ENCODE measurements around the gene AMOTL1. TPM values are rescaled to one million over a fixed set of nuclear protein-coding genes. Genes with fewer than 3 reads are reported as not detected.
"Not testable (repeated sequence)": the region's sequence is repeated elsewhere in the genome, so short reads cannot be mapped to it uniquely, and the experiment has no call there.

Gene AMOTL1
- total RNA-seq, 5 donors from 2014 or later (not counting 1 experiment from before 2014, with no cell fraction given), result 0.07 to 1.2 (median 0.35) TPM

DNA sequence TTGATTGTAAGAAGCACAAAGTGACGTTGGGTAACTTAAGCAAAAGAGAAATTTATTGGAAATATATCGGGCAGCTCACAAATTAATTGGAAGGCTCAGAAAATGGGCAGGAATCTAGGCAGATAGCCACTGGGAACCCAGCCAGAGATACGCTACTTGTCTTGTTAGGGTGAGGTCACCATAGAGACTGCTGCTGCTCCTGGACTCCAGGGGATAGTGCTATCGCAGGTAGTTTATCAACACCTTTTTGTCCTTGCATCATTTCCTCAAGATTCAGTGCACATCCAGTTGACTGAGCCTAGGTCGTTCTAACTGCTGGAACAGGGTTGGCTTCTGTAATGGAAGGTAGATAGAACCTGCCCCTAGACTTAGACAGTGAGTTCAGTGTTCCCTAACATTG lies 19.6 kb downstream of the AMOTL1 start:
- Histone ChIP-seq H3K4me3 (ENCODE audit: control insufficient read depth in 1 of 2, extremely low read depth in 1 of 2, low read length in 1 of 2) (no peak overlapping the region), H3K36me3 (ENCODE audit: control insufficient read depth in 2 of 2, extremely low read depth in 1 of 2, insufficient read depth in 1 of 2, low read length in 1 of 2) (no peaks in the 10 kb centered on the region), H3K9me3 (no peaks in the 10 kb centered on the region), H3K27ac (ENCODE audit: low read length) (no peak overlapping the region), H3K27me3 (replicated peaks in 1 of 2; ENCODE audit: control insufficient read depth in 2 of 2, extremely low read depth in 1 of 2, insufficient read depth in 2 of 2, low read length in 1 of 2) (peaks cover 0 to 6% of the 10 kb centered on the region in 2 experiments), H3K4me1 (ENCODE audit: control insufficient read depth in 1 of 2, extremely low read depth in 1 of 2, insufficient read depth in 2 of 2, low read length in 2 of 2) (no peaks in the 10 kb centered on the region)
- peaks cover 12 to 18% of the 10 kb centered on the region in 2 donors for H3K27me3 Mint-ChIP-seq
- no peaks in the 10 kb centered on the region for H3K4me1 Mint-ChIP-seq
- DNase-seq (no peak), ATAC-seq (replicated peaks in 1 of 4) (no peak)
- H3K27ac Mint-ChIP-seq, result no peak overlapping the region
- ChIA-PET POLR2A (no interaction called here), CTCF (interaction anchor here in 1 of 2 donors (0.7 kb wide), 1 partner anchor 119 kb away, joined by 3 read pairs; no protein-coding TSS in a partner anchor)
- no peak overlapping the region for H3K4me3 Mint-ChIP-seq
- H3K36me3 Mint-ChIP-seq, result no peaks in the 10 kb centered on the region
- no peaks in the 10 kb centered on the region for H3K9me3 Mint-ChIP-seq
- WGBS (ENCODE audit: insufficient coverage), result 92% methylated on average over 2 of the region's 5 CpGs

DNA sequence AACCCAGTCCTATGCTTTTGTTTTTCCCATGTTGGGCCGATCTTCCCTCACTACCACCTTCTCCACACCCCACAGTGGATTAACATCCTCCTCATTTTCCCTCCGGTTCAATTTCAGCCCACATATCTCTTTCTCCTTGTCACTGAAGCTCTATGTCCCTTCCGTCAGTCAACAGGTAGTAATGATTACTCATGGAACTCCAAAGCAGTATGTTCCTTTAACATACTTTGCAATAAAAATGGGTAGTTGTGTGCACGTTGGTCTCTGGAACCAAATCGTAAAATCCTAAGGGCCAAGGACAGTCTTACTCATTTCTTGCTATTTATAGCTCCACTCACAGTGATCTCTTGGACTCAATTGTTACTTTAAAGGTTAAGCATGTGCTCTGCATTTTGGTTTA lies 20.2 kb downstream of the AMOTL1 start:
- WGBS (ENCODE audit: insufficient coverage), result 83% methylated on average over 1 of the region's 5 CpGs
- DNase-seq, result no peak
- Histone ChIP-seq H3K9me3 (no peaks in the 10 kb centered on the region), H3K36me3 (ENCODE audit: control insufficient read depth in 2 of 2, extremely low read depth in 1 of 2, insufficient read depth in 1 of 2, low read length in 1 of 2) (no peaks in the 10 kb centered on the region), H3K4me3 (ENCODE audit: control insufficient read depth in 1 of 2, extremely low read depth in 1 of 2, low read length in 1 of 2) (no peak overlapping the region), H3K27me3 (replicated peaks in 1 of 2; ENCODE audit: control insufficient read depth in 2 of 2, extremely low read depth in 1 of 2, insufficient read depth in 2 of 2, low read length in 1 of 2) (peaks cover 0 to 6% of the 10 kb centered on the region in 2 experiments), H3K27ac (ENCODE audit: low read length) (no peak overlapping the region), H3K4me1 (ENCODE audit: control insufficient read depth in 1 of 2, extremely low read depth in 1 of 2, insufficient read depth in 2 of 2, low read length in 2 of 2) (no peaks in the 10 kb centered on the region)
- H3K27ac Mint-ChIP-seq, result no peak overlapping the region
- H3K27me3 Mint-ChIP-seq, result peaks cover 14 to 18% of the 10 kb centered on the region in 2 donors
- no peak overlapping the region for H3K4me3 Mint-ChIP-seq
- ATAC-seq (replicated peaks in 1 of 4), result no peak
- ChIA-PET CTCF (no interaction called here), POLR2A (interaction anchor here in 1 of 2 donors (0.6 kb wide), 1 partner anchor 331 kb away, joined by 3 read pairs; no protein-coding TSS in a partner anchor)
- H3K4me1 Mint-ChIP-seq, result no peaks in the 10 kb centered on the region
- H3K36me3 Mint-ChIP-seq, result no peaks in the 10 kb centered on the region
- no peaks in the 10 kb centered on the region for H3K9me3 Mint-ChIP-seq

DNA sequence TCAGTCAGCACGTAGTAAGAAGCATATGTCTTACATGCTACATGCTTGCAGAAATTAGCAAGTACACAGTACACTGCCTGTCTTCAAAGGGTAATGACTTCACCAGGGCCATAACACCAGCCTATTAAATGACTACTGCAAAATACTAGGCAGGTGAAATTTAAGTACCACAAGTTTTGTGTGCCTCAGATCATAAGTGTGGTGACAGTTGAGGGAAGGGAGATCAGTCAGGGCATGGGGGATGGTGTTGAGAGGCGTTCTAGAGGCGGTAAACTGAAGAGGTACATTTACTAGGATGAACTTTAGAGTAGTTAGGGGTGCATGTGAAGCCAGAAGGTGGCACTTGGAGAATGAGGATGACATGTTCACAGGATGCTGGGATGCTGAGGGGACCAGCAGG lies 22.0 kb downstream of the AMOTL1 start:
- CTCF ChIA-PET, result no interaction called here
- DNase-seq, result no peak
- Mint-ChIP-seq H3K9me3 (no peaks in the 10 kb centered on the region), H3K4me1 (no peaks in the 10 kb centered on the region), H3K36me3 (no peaks in the 10 kb centered on the region), H3K4me3 (no peak overlapping the region), H3K27me3 (peaks cover 10 to 12% of the 10 kb centered on the region in 2 donors), H3K27ac (no peak overlapping the region)
- no peak overlapping the region for H3K27ac ChIP-seq (ENCODE audit: low read length)
- 26% methylated on average over 2 of the region's 3 CpGs for WGBS (ENCODE audit: insufficient coverage)
- peaks cover 0 to 6% of the 10 kb centered on the region in 2 experiments for H3K27me3 ChIP-seq (replicated peaks in 1 of 2; ENCODE audit: control insufficient read depth in 2 of 2, extremely low read depth in 1 of 2, insufficient read depth in 2 of 2, low read length in 1 of 2)
- H3K4me3 ChIP-seq (ENCODE audit: control insufficient read depth in 1 of 2, extremely low read depth in 1 of 2, low read length in 1 of 2), result no peak overlapping the region
- no peak for ATAC-seq (replicated peaks in 1 of 4)
- no peaks in the 10 kb centered on the region for H3K9me3 ChIP-seq
- no peaks in the 10 kb centered on the region for H3K4me1 ChIP-seq (ENCODE audit: control insufficient read depth in 1 of 2, extremely low read depth in 1 of 2, insufficient read depth in 2 of 2, low read length in 2 of 2)
- H3K36me3 ChIP-seq (ENCODE audit: control insufficient read depth in 2 of 2, extremely low read depth in 1 of 2, insufficient read depth in 1 of 2, low read length in 1 of 2), result no peaks in the 10 kb centered on the region
- POLR2A ChIA-PET, result no interaction called here

DNA sequence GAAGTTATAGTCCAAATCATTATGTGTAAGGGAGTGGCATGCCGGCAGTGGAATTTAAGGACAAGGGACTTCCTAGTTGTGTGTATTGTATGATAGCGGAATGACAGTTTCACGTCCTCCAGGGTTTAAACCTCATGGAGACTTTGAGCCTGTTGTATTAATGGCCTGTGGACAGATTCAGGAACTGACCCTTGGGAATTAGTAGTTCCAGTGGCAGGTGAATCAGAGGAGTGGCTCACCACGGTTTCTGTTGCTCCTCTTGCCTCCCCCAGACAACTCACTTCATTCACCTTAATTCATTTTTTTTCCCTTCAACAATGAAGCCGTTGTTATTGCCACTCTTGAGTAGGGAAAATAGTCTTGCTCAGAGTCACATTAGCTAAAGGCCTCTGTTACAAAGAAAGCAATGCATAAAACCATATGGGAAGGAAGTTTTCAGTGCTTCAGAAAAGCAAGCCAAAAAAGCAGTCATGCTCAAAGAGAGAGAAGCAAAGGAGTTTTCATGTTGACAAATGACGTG lies 22.6 kb downstream of the AMOTL1 start:
- ATAC-seq (replicated peaks in 1 of 4) (no peak), DNase-seq (no peak)
- Histone ChIP-seq H3K27ac (ENCODE audit: low read length) (no peak overlapping the region), H3K27me3 (replicated peaks in 1 of 2; ENCODE audit: control insufficient read depth in 2 of 2, extremely low read depth in 1 of 2, insufficient read depth in 2 of 2, low read length in 1 of 2) (peaks cover 0 to 6% of the 10 kb centered on the region in 2 experiments), H3K9me3 (no peaks in the 10 kb centered on the region), H3K36me3 (ENCODE audit: control insufficient read depth in 2 of 2, extremely low read depth in 1 of 2, insufficient read depth in 1 of 2, low read length in 1 of 2) (no peaks in the 10 kb centered on the region), H3K4me1 (ENCODE audit: control insufficient read depth in 1 of 2, extremely low read depth in 1 of 2, insufficient read depth in 2 of 2, low read length in 2 of 2) (no peaks in the 10 kb centered on the region), H3K4me3 (ENCODE audit: control insufficient read depth in 1 of 2, extremely low read depth in 1 of 2, low read length in 1 of 2) (no peak overlapping the region)
- Mint-ChIP-seq H3K27me3 (peaks cover 8 to 10% of the 10 kb centered on the region in 2 donors), H3K36me3 (no peaks in the 10 kb centered on the region), H3K4me1 (no peaks in the 10 kb centered on the region), H3K9me3 (no peaks in the 10 kb centered on the region), H3K4me3 (no peak overlapping the region), H3K27ac (no peak overlapping the region)
- POLR2A ChIA-PET, result no interaction called here
- WGBS (ENCODE audit: insufficient coverage), result 89% methylated on average over 1 of the region's 6 CpGs
- CTCF ChIA-PET, result no interaction called here

DNA sequence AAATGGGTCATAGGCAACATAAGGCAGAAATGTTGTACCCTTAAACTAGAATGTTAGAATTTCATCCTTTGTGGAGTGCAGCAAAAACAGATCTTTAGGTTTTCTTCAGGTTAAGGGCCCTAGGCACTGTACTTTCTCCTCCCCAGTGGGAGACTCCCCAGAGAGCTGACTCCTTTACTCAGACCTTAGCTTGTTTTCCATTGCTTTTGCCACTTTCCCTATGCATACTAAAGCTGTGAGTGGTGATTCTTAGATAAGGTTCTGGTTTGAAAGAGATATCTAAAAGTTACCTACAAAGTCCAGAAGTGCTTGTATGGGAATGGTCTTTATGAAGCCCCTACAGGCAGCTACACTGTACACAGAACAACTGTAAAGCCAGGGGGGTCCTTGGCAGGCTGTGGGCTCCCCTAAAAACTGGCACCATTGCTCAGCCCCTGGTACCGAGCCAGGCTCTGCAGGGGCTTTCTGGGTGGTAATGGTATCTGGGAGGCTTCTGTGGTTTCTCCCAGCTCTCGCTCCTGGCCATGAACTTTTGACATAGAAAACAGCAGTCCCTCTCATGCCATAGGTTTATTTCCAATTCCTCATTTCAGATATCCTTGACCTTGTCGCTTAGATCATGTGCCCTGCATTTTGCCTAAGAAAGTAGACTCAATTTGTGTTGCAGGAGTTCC lies 23.2 kb downstream of the AMOTL1 start:
- no peak overlapping the region for H3K27ac Mint-ChIP-seq
- Histone ChIP-seq H3K27me3 (replicated peaks in 1 of 2; ENCODE audit: control insufficient read depth in 2 of 2, extremely low read depth in 1 of 2, insufficient read depth in 2 of 2, low read length in 1 of 2) (peaks cover 0 to 3% of the 10 kb centered on the region in 2 experiments), H3K4me1 (ENCODE audit: control insufficient read depth in 1 of 2, extremely low read depth in 1 of 2, insufficient read depth in 2 of 2, low read length in 2 of 2) (no peaks in the 10 kb centered on the region), H3K27ac (ENCODE audit: low read length) (no peak overlapping the region), H3K9me3 (no peaks in the 10 kb centered on the region), H3K36me3 (ENCODE audit: control insufficient read depth in 2 of 2, extremely low read depth in 1 of 2, insufficient read depth in 1 of 2, low read length in 1 of 2) (no peaks in the 10 kb centered on the region), H3K4me3 (ENCODE audit: control insufficient read depth in 1 of 2, extremely low read depth in 1 of 2, low read length in 1 of 2) (no peak overlapping the region)
- peaks cover 8 to 10% of the 10 kb centered on the region in 2 donors for H3K27me3 Mint-ChIP-seq
- DNase-seq (no peak), ATAC-seq (replicated peaks in 1 of 4) (no peak)
- H3K36me3 Mint-ChIP-seq, result no peaks in the 10 kb centered on the region
- no peak overlapping the region for H3K4me3 Mint-ChIP-seq
- H3K9me3 Mint-ChIP-seq, result no peaks in the 10 kb centered on the region
- CTCF ChIA-PET, result no interaction called here
- 100% methylated on average over 1 of the region's 3 CpGs for WGBS (ENCODE audit: insufficient coverage)
- H3K4me1 Mint-ChIP-seq, result no peaks in the 10 kb centered on the region
- POLR2A ChIA-PET, result no interaction called here

DNA sequence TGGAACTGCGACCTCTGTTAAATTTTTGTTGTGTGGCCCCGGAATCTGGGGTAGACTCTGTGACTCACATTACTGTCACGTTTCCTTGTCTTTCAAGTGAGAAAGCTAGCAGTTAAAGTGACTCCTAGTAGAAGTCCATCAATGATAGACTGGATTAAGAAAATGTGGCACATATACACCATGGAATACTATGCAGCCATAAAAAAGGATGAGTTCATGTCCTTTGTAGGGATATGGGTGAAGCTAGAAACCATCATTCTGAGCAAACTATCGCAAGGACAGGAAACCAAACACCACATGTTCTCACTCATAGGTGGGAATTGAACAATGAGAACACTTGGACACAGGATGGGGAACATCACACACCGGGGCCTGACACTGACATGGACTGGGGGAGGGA lies 23.8 kb downstream of the AMOTL1 start:
- WGBS (ENCODE audit: insufficient coverage), result 100% methylated on average over 1 of the region's 5 CpGs
- DNase-seq; H3K36me3 Mint-ChIP-seq; H3K9me3 ChIP-seq; H3K4me1 ChIP-seq (ENCODE audit: control insufficient read depth in 1 of 2, extremely low read depth in 1 of 2, insufficient read depth in 2 of 2, low read length in 2 of 2); H3K4me3 Mint-ChIP-seq; H3K4me1 Mint-ChIP-seq; H3K27me3 Mint-ChIP-seq; H3K27ac ChIP-seq (ENCODE audit: low read length); ATAC-seq (replicated peaks in 1 of 4); H3K4me3 ChIP-seq (ENCODE audit: control insufficient read depth in 1 of 2, extremely low read depth in 1 of 2, low read length in 1 of 2); H3K27me3 ChIP-seq (replicated peaks in 1 of 2; ENCODE audit: control insufficient read depth in 2 of 2, extremely low read depth in 1 of 2, insufficient read depth in 2 of 2, low read length in 1 of 2); H3K27ac Mint-ChIP-seq; POLR2A ChIA-PET; H3K36me3 ChIP-seq (ENCODE audit: control insufficient read depth in 2 of 2, extremely low read depth in 1 of 2, insufficient read depth in 1 of 2, low read length in 1 of 2); H3K9me3 Mint-ChIP-seq: not testable (repeated sequence)
- CTCF ChIA-PET, result interaction anchor here in 1 of 2 donors (0.6 kb wide), 1 partner anchor 226 kb away, joined by 4 read pairs; no protein-coding TSS in a partner anchor
